GM21390 (cell line): ENCODE measurements around the gene UBE2M.
A peak's percentile ranks its signal among the peaks of the same experiment; 100 is the strongest.
"Not testable (repeated sequence)": the region's sequence is repeated elsewhere in the genome, so short reads cannot be mapped to it uniquely, and the experiment has no call there.

ENCODE experiments used
- ATAC-seq: cut with Tn5 transposase; IDR thresholded peaks from one replicate; pipeline ENCODE4 v1.9.1; 2021; ENCODE audit not compliant: unreplicated experiment

The UBE2M gene

GRCh38 chr19:58558066-58558622, at the start of gene UBE2M:
Gene UBE2M (minus strand): TSS chr19:58558611. CDS start chr19:58558381, 230 bp downstream.
- ATAC-seq, result no peak

GRCh38 chr19:58607213-58607612, 48.8 kb upstream of the UBE2M start:
- not testable (repeated sequence) for ATAC-seq

GRCh38 chr19:58606251-58606896, 48.0 kb upstream of the UBE2M start:
- not testable (repeated sequence) for ATAC-seq

- no peak for ATAC-seq
These were observed 27.8 kb upstream of the UBE2M start for GRCh38 chr19:58586133-58586765.

- ATAC-seq, result no peak
These were observed 27.2 kb upstream of the UBE2M start for GRCh38 chr19:58585442-58586132.

- ATAC-seq, result no peak
These were observed 26.4 kb upstream of the UBE2M start for GRCh38 chr19:58584498-58585441.

- no peak for ATAC-seq
These were observed 24.6 kb upstream of the UBE2M start for GRCh38 chr19:58582985-58583384.

- ATAC-seq, result no peak
These were observed 23.1 kb upstream of the UBE2M start for GRCh38 chr19:58581227-58582141.

- no peak for ATAC-seq
These were observed 21.2 kb upstream of the UBE2M start for GRCh38 chr19:58579473-58580142.

GRCh38 chr19:58578012-58578925, 19.9 kb upstream of the UBE2M start:
- no peak for ATAC-seq

GRCh38 chr19:58577581-58577980, 19.2 kb upstream of the UBE2M start:
- ATAC-seq, result not testable (repeated sequence)

- peak; percentile 39 for ATAC-seq
These were observed 17.0 kb upstream of the UBE2M start for GRCh38 chr19:58575183-58576041.

- no peak for ATAC-seq
These were observed 15.3 kb upstream of the UBE2M start for GRCh38 chr19:58573658-58574164.

GRCh38 chr19:58572818-58573657, 14.6 kb upstream of the UBE2M start, which contains the start of gene MZF1:
Gene MZF1 (minus strand): TSS chr19:58573335. CDS start chr19:58571389, 1,946 bp downstream.
- ATAC-seq, result peak; percentile 49

- ATAC-seq, result no peak
These were observed 13.8 kb upstream of the UBE2M start for GRCh38 chr19:58572026-58572817.
